HEK293 (cell line): Measurements from ENCODE around the gene DIO3.

ENCODE experiments used
- BCL11A ChIP-seq: fragments of 450-650 bp; formaldehyde crosslinking; IDR thresholded peaks from 2 replicates; pipeline ENCODE4 v1.5.1; 2016; ENCODE audit warnings: low read depth, missing biosample characterization, missing genetic modification characterization
- KLF1 ChIP-seq: fragments of 450-650 bp; formaldehyde crosslinking; IDR thresholded peaks from 2 replicates; pipeline ENCODE4 v1.5.1; 2016; ENCODE audit warnings: missing biosample characterization, missing genetic modification characterization
- ZBTB8A ChIP-seq: fragments of 450-650 bp; formaldehyde crosslinking; IDR thresholded peaks from 2 replicates; pipeline ENCODE4 v1.5.1; 2016; ENCODE audit warnings: missing biosample characterization, missing genetic modification characterization
- ZNF121 ChIP-seq: fragments of 450-650 bp; formaldehyde crosslinking; IDR thresholded peaks from 2 replicates; pipeline ENCODE4 v1.5.1; 2016; ENCODE audit warnings: missing biosample characterization, missing genetic modification characterization
- ZNF138 ChIP-seq: fragments of 450-650 bp; formaldehyde crosslinking; IDR thresholded peaks from 2 replicates; pipeline ENCODE4 v1.5.1; 2016; ENCODE audit warnings: missing biosample characterization, missing genetic modification characterization, borderline replicate concordance
- ZNF155 ChIP-seq: fragments of 450-650 bp; formaldehyde crosslinking; IDR thresholded peaks from 2 replicates; pipeline ENCODE4 v1.5.1; 2016; ENCODE audit warnings: missing biosample characterization, missing genetic modification characterization
- ZNF510 ChIP-seq: fragments of 450-650 bp; formaldehyde crosslinking; IDR thresholded peaks from 2 replicates; pipeline ENCODE4 v1.5.1; 2018; ENCODE audit warnings: mild to moderate bottlenecking, missing genetic modification characterization, missing biosample characterization; ENCODE audit not compliant: insufficient replicate concordance
- ZNF830 ChIP-seq: fragments of 450-650 bp; IDR thresholded peaks from 2 replicates; pipeline ENCODE4 v1.5.0; 2018; ENCODE audit warnings: missing biosample characterization, missing genetic modification characterization, low read depth, mild to moderate bottlenecking, moderate library complexity
- TF ChIP-seq, protein P1 (sequence below): fragments of 450-650 bp; formaldehyde crosslinking; IDR thresholded peaks from 2 replicates; pipeline ENCODE4 v1.5.1; 2016; ENCODE audit warnings: missing biosample characterization, missing genetic modification characterization, low read depth
- TF ChIP-seq, protein P2 (sequence below): fragments of 450-650 bp; formaldehyde crosslinking; IDR thresholded peaks from 2 replicates; pipeline ENCODE4 v1.5.1; 2016; ENCODE audit warnings: missing biosample characterization, missing genetic modification characterization

DNA sequence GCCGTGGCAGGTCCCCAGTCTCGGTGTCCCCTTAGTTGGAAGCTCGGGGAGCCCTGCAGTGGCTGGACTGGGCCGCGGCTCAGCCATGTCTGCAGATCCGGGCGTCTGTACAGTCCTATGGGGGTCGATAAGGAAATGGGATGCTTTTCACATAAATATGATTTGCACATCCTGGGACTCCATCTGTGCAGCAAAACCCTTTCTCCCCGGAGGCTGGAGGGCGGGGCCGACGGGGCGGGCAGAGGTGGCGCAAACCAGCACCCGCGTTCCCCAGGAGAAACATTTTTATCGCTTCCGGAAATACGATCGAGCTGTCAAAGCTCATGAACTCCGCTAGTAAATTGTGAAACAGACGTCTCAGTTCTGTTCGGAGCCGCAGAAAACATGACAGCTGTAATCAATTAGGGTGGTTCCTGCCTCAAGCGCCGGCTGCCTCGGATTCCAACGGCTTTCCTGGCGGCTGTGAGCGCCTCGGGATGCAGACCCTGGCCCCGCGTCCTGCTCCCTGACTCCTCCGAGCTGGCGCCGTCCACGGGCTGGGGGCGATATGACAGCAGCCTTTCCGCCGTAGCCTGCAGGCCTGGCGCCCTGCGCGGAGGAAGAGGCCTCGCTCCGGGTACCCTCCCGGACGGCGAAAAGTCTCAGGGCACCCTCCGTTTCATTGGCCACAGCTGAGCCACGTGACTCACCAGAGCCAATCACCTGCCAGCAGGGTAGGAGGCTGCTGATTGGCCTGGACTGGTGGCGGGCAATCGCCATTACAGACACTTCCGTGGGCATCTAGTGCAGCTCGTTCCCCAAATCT lies 23.0 kb downstream of the DIO3 start:
- TF ChIP-seq KLF1 (tag by site-specific recombination): no peak
- TF ChIP-seq BCL11A (tag by site-specific recombination): no peak
- no peak for TF ChIP-seq ZNF155
- no peak for TF ChIP-seq ZNF510 (tag by site-specific recombination)
- no peak for TF ChIP-seq ZNF121 (tag by site-specific recombination)
- TF ChIP-seq, protein P1, sequence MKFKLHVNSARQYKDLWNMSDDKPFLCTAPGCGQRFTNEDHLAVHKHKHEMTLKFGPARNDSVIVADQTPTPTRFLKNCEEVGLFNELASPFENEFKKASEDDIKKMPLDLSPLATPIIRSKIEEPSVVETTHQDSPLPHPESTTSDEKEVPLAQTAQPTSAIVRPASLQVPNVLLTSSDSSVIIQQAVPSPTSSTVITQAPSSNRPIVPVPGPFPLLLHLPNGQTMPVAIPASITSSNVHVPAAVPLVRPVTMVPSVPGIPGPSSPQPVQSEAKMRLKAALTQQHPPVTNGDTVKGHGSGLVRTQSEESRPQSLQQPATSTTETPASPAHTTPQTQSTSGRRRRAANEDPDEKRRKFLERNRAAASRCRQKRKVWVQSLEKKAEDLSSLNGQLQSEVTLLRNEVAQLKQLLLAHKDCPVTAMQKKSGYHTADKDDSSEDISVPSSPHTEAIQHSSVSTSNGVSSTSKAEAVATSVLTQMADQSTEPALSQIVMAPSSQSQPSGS (tag by site-specific recombination): no peak
- TF ChIP-seq, protein P2, sequence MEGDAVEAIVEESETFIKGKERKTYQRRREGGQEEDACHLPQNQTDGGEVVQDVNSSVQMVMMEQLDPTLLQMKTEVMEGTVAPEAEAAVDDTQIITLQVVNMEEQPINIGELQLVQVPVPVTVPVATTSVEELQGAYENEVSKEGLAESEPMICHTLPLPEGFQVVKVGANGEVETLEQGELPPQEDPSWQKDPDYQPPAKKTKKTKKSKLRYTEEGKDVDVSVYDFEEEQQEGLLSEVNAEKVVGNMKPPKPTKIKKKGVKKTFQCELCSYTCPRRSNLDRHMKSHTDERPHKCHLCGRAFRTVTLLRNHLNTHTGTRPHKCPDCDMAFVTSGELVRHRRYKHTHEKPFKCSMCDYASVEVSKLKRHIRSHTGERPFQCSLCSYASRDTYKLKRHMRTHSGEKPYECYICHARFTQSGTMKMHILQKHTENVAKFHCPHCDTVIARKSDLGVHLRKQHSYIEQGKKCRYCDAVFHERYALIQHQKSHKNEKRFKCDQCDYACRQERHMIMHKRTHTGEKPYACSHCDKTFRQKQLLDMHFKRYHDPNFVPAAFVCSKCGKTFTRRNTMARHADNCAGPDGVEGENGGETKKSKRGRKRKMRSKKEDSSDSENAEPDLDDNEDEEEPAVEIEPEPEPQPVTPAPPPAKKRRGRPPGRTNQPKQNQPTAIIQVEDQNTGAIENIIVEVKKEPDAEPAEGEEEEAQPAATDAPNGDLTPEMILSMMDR (tag by site-specific recombination): no peak
- TF ChIP-seq ZBTB8A (tag by site-specific recombination): no peak
- TF ChIP-seq ZNF138 (tag by site-specific recombination): no peak
- TF ChIP-seq ZNF830 (tag by site-specific recombination): no peak
